Colonic mucosa (tissue), 4 donors: Measurements from ENCODE around the gene GSPT1. TPM values are rescaled to one million over a fixed set of nuclear protein-coding genes. Genes with fewer than 3 reads are reported as not detected.

Experiments
- DNase-seq: peaks from one replicate; pipeline ENCODE4 v3.0.0-alpha.2; 2020
- H3K27ac ChIP-seq: fragments of 200-600 bp; one replicate; pipeline ENCODE4 v1.8.0; 2021
- H3K27me3 ChIP-seq: fragments of 200-600 bp; one replicate; pipeline ENCODE4 v1.8.0; 2021
- H3K36me3 ChIP-seq: fragments of 200-600 bp; one replicate; pipeline ENCODE4 v1.8.0; 2021
- H3K4me1 ChIP-seq: fragments of 200-600 bp; one replicate; pipeline ENCODE4 v1.8.0; 2021; ENCODE audit warnings: mild to moderate bottlenecking
- H3K4me3 ChIP-seq: fragments of 200-600 bp; one replicate; pipeline ENCODE4 v1.8.0; 2021
- H3K9ac ChIP-seq, 2 donors: one replicate each; pipeline ENCODE4 v1.7.0; 2013; ENCODE audit warnings: control low read depth in 2 of 2, low read depth in 2 of 2, low read length in 2 of 2
- H3K9me3 ChIP-seq: fragments of 200-600 bp; one replicate; pipeline ENCODE4 v1.8.0; 2021
- CTCF ChIP-seq: fragments of 200-600 bp; IDR thresholded peaks from one replicate; pipeline ENCODE4 v1.8.0; 2022; ENCODE audit warnings: antibody characterized with exemption, mild to moderate bottlenecking
- intact Hi-C: fragments of 100-400 bp; cut with DNase I; formaldehyde crosslinking; loops from one replicate; pipeline ENCODE4 v1.14.1; 2022
- total RNA-seq, 2 donors: library from RNA; stranded (reverse); fragmentation: NEBNext Ultra II Directional in 1 of 2; extraction: Animal tissue kit (Norgen Biotek cat#: 25700) in 1 of 2; gene quantifications; one replicate each; pipeline ENCODE4 v1.2.1, GENCODE V29; 2021
- donor health status: healthy.
- donor health status: DM: no; HTN: no; CAD: no.
- donor health status: DM: no; HTN: no; CAD: no.

The GSPT1 gene
- total RNA-seq, 2 donors from 2014 or later, result 135 to 174 TPM

GRCh38 chr16:11868412-11868980 lies 47.3 kb downstream of the GSPT1 start:
- H3K27me3 ChIP-seq, result no peaks in the 10 kb centered on the region
- no peaks in the 10 kb centered on the region for H3K36me3 ChIP-seq
- H3K9me3 ChIP-seq, result no peaks in the 10 kb centered on the region
- no peak for DNase-seq
- H3K27ac ChIP-seq, result no peak overlapping the region
- intact Hi-C loops, result no loop called here
- TF ChIP-seq CTCF, result no peak
- H3K4me1 ChIP-seq, result no peaks in the 10 kb centered on the region
- H3K4me3 ChIP-seq, result no peak overlapping the region
- no peak overlapping the region for H3K9ac ChIP-seq

- no peak overlapping the region for H3K9ac ChIP-seq
- TF ChIP-seq CTCF, result no peak
- intact Hi-C loops, result no loop called here
- no peak overlapping the region for H3K27ac ChIP-seq
- DNase-seq, result no peak
- H3K4me3 ChIP-seq, result no peak overlapping the region
- no peaks in the 10 kb centered on the region for H3K36me3 ChIP-seq
- H3K4me1 ChIP-seq, result no peaks in the 10 kb centered on the region
- no peaks in the 10 kb centered on the region for H3K27me3 ChIP-seq
- H3K9me3 ChIP-seq, result no peaks in the 10 kb centered on the region
Observed at GRCh38 chr16:11862489-11862888, 53.3 kb downstream of the GSPT1 start.

- Histone ChIP-seq H3K9ac (no peak overlapping the region), H3K9me3 (no peaks in the 10 kb centered on the region), H3K36me3 (no peaks in the 10 kb centered on the region), H3K27me3 (no peaks in the 10 kb centered on the region), H3K27ac (no peak overlapping the region), H3K4me3 (no peak overlapping the region), H3K4me1 (peaks cover 6% of the 10 kb centered on the region)
- no peak for TF ChIP-seq CTCF
- intact Hi-C loops, result no loop called here
- no peak for DNase-seq
Observed at GRCh38 chr16:11857161-11857560, 58.6 kb downstream of the GSPT1 start.

- H3K36me3 ChIP-seq, result no peaks in the 10 kb centered on the region
- TF ChIP-seq CTCF, result no peak
- peaks cover 9% of the 10 kb centered on the region for H3K4me1 ChIP-seq
- intact Hi-C loops, result loop anchor here (5.0 kb wide), 1 partner anchor 60 kb away; no protein-coding TSS in a partner anchor
- no peak for DNase-seq
- H3K27ac ChIP-seq, result peak overlapping the region; percentile 71
- H3K4me3 ChIP-seq, result peak overlapping the region; percentile 89
- no peaks in the 10 kb centered on the region for H3K27me3 ChIP-seq
- H3K9ac ChIP-seq, result peak overlapping the region; percentile 88 to 95
- no peaks in the 10 kb centered on the region for H3K9me3 ChIP-seq
Observed at GRCh38 chr16:11852092-11852809, 63.5 kb downstream of the GSPT1 start.

- Histone ChIP-seq H3K4me3 (peak within 1 kb of the TSS; percentile 89), H3K9me3 (no peaks in the 10 kb centered on the region), H3K4me1 (peaks cover 9% of the 10 kb centered on the region), H3K27ac (peak within 1 kb of the TSS; percentile 71), H3K36me3 (peaks cover 7% of the 10 kb centered on the region), H3K9ac (peak within 1 kb of the TSS; percentile 90 to 95), H3K27me3 (no peaks in the 10 kb centered on the region)
- peak; percentile 92 for DNase-seq
- intact Hi-C loops, result loop anchor here (5.0 kb wide), 1 partner anchor 61 kb away; no protein-coding TSS in a partner anchor
- TF ChIP-seq CTCF, result no peak
Observed at GRCh38 chr16:11851294-11852091, 64.3 kb downstream of the GSPT1 start, which contains the start of gene RSL1D1. TSS of gene RSL1D1 (minus strand) at chr16:11851542. CDS start at chr16:11851512, 30 bp downstream.
